ENCODE results near the gene MAP4.

MAP4 gene

DNA sequence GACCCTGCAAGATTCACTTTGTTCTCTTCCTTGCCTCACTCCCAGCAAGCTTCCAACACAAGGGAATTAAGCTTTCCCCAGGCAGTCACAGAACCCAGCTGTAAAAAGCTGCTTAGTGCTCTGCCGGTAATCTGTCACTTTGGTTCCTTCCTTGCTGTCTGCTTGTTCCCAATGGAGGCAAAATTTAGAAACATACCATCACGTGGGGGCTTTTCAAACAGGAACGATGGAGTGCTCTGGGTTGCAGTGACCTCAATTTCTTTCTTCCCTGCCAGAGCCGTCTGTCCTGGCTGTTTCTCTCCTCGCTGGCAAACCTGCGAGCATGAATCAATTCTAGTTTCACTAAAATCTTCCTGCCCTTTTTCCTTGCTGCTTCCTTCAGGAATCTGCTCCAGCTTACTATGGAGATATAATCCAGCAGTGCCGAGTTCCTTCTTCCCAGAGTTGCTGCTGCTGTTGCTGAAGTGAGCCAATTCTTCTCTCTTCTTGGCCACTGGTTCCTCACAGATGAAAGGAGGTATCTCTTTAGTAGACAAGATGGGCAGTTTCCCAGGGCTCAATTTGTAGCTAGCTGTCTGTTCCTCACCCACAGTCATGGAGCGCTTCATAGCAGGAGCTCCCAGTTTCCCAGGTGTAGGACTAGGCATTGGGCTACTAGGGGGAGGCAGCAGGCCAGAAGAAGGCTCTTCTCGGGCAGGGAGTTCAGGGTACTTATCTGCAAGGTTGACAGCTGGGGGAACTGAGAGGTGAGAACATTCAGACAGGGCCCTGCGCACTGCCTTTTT is 125.2 kb downstream of the MAP4 start:
- Histone ChIP-seq H3K27ac (ENCODE audit: extremely low read depth, low read depth, low read length) (no peak overlapping the region), H3K4me1 (ENCODE audit: control insufficient read depth, insufficient read depth, low read length) (no peaks in the 10 kb centered on the region), H3K9me3 (ENCODE audit: control insufficient read depth, insufficient read depth, low read depth, low read length) (no peaks in the 10 kb centered on the region), H3K36me3 (ENCODE audit: control insufficient read depth in 2 of 2, insufficient read depth in 1 of 2, low read length in 2 of 2) (peaks cover 0 to 33% of the 10 kb centered on the region in 2 experiments; a peak in 1 of 3 replicates), H3K4me3 (ENCODE audit: low read depth, low read length) (no peak overlapping the region)
- POLR2A ChIA-PET: interaction anchor here (1.4 kb wide), 1 partner anchor 198 kb away, joined by 3 read pairs; no protein-coding TSS in a partner anchor
- CTCF ChIA-PET: interaction anchor here (0.9 to 1.7 kb wide), 2 partner anchors 53 to 99 kb away, joined by 3 to 4 read pairs; no protein-coding TSS in a partner anchor
- no peak for TF ChIP-seq ZNF184 (tag by site-specific recombination; IDR thresholded peaks at IDR 0.05)
- no peak for TF ChIP-seq GLI2 (tag by site-specific recombination; IDR thresholded peaks at IDR 0.05; ENCODE audit: borderline replicate concordance, low read depth)
- no peak for TF ChIP-seq ZNF701 (tag by site-specific recombination; IDR thresholded peaks at IDR 0.05)

DNA sequence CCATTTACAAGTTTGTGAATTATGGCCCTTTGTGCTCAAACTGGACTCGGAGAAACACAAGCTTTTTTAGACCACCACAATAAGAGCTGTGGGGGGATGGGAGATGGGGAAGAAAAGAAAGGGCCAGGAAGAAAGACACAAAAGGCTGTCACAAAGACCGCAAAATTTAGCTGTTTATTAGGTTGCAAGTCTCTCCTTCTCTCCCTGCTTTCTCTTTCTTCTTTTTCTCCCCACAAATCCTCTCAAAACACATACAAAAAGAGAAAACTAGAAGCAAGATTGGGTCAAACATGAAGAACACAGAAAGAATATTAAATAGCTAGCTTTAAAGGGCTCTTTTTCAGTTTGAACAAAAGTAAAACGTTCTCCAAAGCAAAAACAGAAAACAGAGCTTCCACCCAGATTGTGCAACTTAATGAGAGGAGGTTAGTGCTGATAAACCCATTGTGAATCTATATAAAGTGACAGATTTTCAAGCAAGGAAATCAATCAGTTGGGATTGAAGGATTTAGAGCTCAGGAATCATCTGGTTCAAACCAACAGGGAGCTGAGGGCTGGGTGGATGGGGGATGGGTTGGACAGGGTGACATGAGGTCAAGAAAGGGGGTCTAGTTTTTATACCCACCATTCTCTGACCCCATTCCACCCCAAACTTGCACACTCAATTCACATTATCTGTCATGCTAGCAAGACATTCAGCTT is 125.9 kb downstream of the MAP4 start:
- Histone ChIP-seq H3K4me1 (ENCODE audit: control insufficient read depth, insufficient read depth, low read length) (no peaks in the 10 kb centered on the region), H3K27ac (ENCODE audit: extremely low read depth, low read depth, low read length) (no peak overlapping the region), H3K9me3 (ENCODE audit: control insufficient read depth, insufficient read depth, low read depth, low read length) (no peaks in the 10 kb centered on the region), H3K36me3 (ENCODE audit: control insufficient read depth in 2 of 2, insufficient read depth in 1 of 2, low read length in 2 of 2) (peaks cover 0 to 33% of the 10 kb centered on the region in 2 experiments; a peak in 1 of 3 replicates), H3K4me3 (ENCODE audit: low read depth, low read length) (no peak overlapping the region)
- TF ChIP-seq ZNF10 (tag by site-specific recombination; IDR thresholded peaks at IDR 0.05): no peak
- TF ChIP-seq, protein P1, sequence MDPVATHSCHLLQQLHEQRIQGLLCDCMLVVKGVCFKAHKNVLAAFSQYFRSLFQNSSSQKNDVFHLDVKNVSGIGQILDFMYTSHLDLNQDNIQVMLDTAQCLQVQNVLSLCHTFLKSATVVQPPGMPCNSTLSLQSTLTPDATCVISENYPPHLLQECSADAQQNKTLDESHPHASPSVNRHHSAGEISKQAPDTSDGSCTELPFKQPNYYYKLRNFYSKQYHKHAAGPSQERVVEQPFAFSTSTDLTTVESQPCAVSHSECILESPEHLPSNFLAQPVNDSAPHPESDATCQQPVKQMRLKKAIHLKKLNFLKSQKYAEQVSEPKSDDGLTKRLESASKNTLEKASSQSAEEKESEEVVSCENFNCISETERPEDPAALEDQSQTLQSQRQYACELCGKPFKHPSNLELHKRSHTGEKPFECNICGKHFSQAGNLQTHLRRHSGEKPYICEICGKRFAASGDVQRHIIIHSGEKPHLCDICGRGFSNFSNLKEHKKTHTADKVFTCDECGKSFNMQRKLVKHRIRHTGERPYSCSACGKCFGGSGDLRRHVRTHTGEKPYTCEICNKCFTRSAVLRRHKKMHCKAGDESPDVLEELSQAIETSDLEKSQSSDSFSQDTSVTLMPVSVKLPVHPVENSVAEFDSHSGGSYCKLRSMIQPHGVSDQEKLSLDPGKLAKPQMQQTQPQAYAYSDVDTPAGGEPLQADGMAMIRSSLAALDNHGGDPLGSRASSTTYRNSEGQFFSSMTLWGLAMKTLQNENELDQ (tag by site-specific recombination; IDR thresholded peaks at IDR 0.05; ENCODE audit: low read depth): no peak
- TF ChIP-seq SCRT1 (tag by site-specific recombination; IDR thresholded peaks at IDR 0.05; ENCODE audit: borderline replicate concordance): no peak
- no peak for TF ChIP-seq WT1 (tag by site-specific recombination; IDR thresholded peaks at IDR 0.05)
- TF ChIP-seq, protein P2, sequence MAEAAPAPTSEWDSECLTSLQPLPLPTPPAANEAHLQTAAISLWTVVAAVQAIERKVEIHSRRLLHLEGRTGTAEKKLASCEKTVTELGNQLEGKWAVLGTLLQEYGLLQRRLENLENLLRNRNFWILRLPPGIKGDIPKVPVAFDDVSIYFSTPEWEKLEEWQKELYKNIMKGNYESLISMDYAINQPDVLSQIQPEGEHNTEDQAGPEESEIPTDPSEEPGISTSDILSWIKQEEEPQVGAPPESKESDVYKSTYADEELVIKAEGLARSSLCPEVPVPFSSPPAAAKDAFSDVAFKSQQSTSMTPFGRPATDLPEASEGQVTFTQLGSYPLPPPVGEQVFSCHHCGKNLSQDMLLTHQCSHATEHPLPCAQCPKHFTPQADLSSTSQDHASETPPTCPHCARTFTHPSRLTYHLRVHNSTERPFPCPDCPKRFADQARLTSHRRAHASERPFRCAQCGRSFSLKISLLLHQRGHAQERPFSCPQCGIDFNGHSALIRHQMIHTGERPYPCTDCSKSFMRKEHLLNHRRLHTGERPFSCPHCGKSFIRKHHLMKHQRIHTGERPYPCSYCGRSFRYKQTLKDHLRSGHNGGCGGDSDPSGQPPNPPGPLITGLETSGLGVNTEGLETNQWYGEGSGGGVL (tag by site-specific recombination; IDR thresholded peaks at IDR 0.05): no peak
- no peak for TF ChIP-seq GLIS1 (tag by site-specific recombination; IDR thresholded peaks at IDR 0.05)
- no peak for TF ChIP-seq ZFP37 (tag by site-specific recombination; IDR thresholded peaks at IDR 0.05)
- no peak for TF ChIP-seq PRDM1 (tag by site-specific recombination; IDR thresholded peaks at IDR 0.05)
- TF ChIP-seq ZNF48 (tag by site-specific recombination; IDR thresholded peaks at IDR 0.05): no peak
- no peak for TF ChIP-seq TCF7L2 (IDR thresholded peaks at IDR 0.05; ENCODE audit: borderline replicate concordance, low read depth, low read length)
- TF ChIP-seq SALL2 (tag by site-specific recombination; IDR thresholded peaks at IDR 0.05; ENCODE audit: borderline replicate concordance): no peak
- no peak for TF ChIP-seq ZNF530 (tag by site-specific recombination; IDR thresholded peaks at IDR 0.05; ENCODE audit: low read depth)
- TF ChIP-seq ZBTB17 (tag by site-specific recombination; IDR thresholded peaks at IDR 0.05): no peak
- TF ChIP-seq, protein P3, sequence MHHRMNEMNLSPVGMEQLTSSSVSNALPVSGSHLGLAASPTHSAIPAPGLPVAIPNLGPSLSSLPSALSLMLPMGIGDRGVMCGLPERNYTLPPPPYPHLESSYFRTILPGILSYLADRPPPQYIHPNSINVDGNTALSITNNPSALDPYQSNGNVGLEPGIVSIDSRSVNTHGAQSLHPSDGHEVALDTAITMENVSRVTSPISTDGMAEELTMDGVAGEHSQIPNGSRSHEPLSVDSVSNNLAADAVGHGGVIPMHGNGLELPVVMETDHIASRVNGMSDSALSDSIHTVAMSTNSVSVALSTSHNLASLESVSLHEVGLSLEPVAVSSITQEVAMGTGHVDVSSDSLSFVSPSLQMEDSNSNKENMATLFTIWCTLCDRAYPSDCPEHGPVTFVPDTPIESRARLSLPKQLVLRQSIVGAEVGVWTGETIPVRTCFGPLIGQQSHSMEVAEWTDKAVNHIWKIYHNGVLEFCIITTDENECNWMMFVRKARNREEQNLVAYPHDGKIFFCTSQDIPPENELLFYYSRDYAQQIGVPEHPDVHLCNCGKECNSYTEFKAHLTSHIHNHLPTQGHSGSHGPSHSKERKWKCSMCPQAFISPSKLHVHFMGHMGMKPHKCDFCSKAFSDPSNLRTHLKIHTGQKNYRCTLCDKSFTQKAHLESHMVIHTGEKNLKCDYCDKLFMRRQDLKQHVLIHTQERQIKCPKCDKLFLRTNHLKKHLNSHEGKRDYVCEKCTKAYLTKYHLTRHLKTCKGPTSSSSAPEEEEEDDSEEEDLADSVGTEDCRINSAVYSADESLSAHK (tag by site-specific recombination; IDR thresholded peaks at IDR 0.05): no peak
- no peak for TF ChIP-seq RBAK (tag by site-specific recombination; IDR thresholded peaks at IDR 0.05)
- TF ChIP-seq ZNF558 (tag by site-specific recombination; IDR thresholded peaks at IDR 0.05): no peak
- no peak for TF ChIP-seq ZNF311 (tag by site-specific recombination; IDR thresholded peaks at IDR 0.05; ENCODE audit: borderline replicate concordance)
- no peak for TF ChIP-seq SP7 (tag by site-specific recombination; IDR thresholded peaks at IDR 0.05)
- no peak for TF ChIP-seq ZNF121 (tag by site-specific recombination; IDR thresholded peaks at IDR 0.05)
- CTCF ChIA-PET: interaction anchor here (0.9 to 1.7 kb wide), 2 partner anchors 53 to 100 kb away, joined by 3 to 4 read pairs; no protein-coding TSS in a partner anchor
- POLR2A ChIA-PET: no interaction called here

All from HEK293 (cell line).